Glomerular endothelial cell (primary cell): ENCODE measurements around the gene ZNF519. TPM values are rescaled to one million over a fixed set of nuclear protein-coding genes. Genes with fewer than 3 reads are reported as not detected.
"Not testable (repeated sequence)": the region's sequence is repeated elsewhere in the genome, so short reads cannot be mapped to it uniquely, and the experiment has no call there.

Experiments used
- DNase-seq: peaks from one replicate; pipeline ENCODE4 v3.0.0-alpha.2; 2011; ENCODE audit warnings: low read depth, low spot score; ENCODE audit errors: extremely low read depth
- total RNA-seq: library from RNA; depleted of rRNA; stranded (reverse); fragments of >200 nt; gene quantifications from 2 replicates; pipeline ENCODE4 v1.2.3, GENCODE V29; 2015

The ZNF519 gene
- 2.3 and 5.1 TPM in 2 replicates for total RNA-seq

GRCh38 chr18:14132271-14132700 lies at the start of gene ZNF519:
Gene ZNF519, minus strand, starts transcription at chr18:14132435. Its CDS starts 158 bp downstream, at chr18:14132277.
- DNase-seq: peak; percentile 87

GRCh38 chr18:14179306-14179705 lies 47.1 kb upstream of the ZNF519 start:
- DNase-seq: no peak

GRCh38 chr18:14178321-14179196 lies 46.3 kb upstream of the ZNF519 start:
- not testable (repeated sequence) for DNase-seq

GRCh38 chr18:14177540-14178320 lies 45.5 kb upstream of the ZNF519 start:
- not testable (repeated sequence) for DNase-seq

DNA sequence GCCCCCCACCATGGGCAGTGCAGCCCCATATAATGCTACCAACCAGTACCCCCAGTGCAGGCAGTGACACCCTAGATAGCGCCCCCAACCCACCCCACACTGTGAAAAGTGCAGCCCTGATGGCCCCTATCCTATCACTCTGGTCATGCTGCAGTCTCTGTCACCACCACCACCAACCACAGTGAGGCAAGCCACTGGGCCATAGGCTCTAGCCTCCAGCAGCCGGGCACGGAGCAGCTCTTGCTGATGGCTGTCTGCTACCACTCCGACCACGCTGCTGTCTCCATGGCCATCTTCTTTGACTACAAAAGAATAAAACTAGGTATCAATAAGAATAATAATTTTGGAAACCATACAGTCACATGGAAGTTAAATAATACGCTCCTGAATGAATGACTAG lies 43.2 kb upstream of the ZNF519 start:
- not testable (repeated sequence) for DNase-seq

- no peak for DNase-seq
Measured at GRCh38 chr18:14174706-14175085, 42.5 kb upstream of the ZNF519 start.

DNA sequence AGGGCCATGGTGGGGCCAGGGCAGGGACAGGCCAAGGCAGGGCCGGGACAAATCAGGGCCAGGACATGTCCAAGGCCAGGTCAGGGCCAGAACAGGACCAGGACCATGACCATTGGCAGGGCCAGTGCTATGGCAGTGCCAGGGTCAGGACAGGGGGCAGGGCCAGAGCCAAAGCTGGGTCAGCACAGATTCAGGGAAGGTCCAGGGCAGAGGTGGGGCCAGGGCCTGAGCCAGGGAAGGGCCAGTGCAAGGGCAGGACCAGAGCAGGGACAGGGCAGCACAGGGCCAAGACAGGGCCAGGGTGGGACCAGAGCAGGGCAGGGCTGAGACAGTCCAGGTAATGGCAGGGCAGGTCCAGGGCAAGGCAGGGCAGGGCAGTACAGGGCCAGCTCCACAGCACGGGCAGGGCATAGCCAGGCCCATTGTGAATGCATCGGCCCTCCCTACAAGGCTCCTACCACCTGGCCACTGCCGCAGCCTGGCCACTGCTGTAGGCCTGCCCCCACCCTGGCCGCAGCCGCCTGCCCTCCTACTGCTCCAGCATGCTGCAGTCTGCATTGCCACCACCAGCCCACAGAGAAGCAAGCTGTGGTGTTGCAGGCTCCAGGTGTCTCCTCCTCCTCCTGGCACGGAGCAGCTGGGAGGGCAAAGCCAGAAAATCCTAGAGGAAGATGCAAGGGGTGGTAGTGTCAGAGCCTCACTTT lies 41.9 kb upstream of the ZNF519 start:
- not testable (repeated sequence) for DNase-seq

GRCh38 chr18:14173116-14173951 lies 41.1 kb upstream of the ZNF519 start:
- not testable (repeated sequence) for DNase-seq

GRCh38 chr18:14172142-14173115 lies 40.2 kb upstream of the ZNF519 start:
- not testable (repeated sequence) for DNase-seq

DNA sequence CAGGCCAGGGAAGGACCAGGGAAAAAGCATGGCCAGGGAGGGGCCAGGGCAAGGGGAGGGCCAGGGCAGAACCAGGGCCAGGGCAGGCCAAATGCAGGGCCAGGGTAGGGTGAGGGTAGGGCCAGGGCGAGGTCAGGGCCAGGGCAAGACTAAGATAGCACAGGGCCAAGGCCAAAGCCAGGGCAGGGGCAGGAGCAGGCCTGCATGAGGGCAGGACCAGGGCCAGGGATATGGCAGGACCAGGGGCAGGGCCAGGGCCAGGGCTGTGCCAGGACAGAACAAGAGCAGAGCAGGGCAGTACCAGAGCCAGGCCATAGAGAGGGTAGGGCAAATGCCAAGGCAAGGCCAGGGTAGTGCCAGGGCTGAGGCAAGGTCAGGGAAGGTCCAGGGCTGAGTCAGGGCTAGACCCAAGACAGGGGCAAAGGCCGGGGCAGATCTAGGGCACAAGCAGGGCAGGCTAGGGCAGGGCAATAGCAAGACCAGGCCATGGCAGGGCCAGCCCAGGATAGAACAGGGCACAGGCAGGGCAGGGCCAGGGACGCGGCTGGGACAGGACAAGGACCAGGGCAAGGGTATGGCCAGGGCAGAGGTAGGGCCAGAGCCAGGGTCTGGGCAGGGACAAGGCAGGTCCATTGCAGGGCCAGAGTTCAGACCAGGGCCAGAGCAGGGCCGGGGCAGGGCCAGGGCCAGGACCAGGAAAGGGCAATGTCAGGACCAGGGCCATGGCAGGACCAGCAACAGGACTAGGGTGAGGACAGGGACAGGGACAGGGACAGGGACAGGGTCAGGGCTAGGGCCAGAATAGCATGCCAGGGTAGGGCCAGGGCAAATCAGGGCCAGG lies 39.3 kb upstream of the ZNF519 start:
- DNase-seq: not testable (repeated sequence)

- DNase-seq: not testable (repeated sequence)
Measured at GRCh38 chr18:14170367-14171036, 38.3 kb upstream of the ZNF519 start.

DNA sequence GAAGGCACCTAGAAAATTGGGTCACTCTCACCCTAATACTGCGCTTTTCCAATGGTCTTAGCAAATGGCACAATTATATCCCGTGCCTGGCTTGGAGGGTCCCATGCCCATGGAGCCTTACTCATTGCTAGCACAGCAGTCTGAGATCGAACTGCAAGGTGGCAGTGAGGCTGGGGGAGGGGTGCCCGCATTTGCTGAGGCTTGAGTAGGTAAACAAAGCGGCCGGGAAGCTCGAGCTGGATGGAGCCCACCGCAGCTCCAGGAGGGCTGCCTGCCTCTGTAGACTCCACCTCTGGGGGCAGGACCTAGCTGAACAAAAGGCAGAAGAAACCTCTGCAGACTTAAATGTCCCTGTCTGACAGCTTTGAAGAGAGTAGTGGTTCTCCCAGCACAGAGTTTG lies 30.7 kb upstream of the ZNF519 start:
- DNase-seq: not testable (repeated sequence)

GRCh38 chr18:14151564-14152113 lies 19.4 kb upstream of the ZNF519 start:
- not testable (repeated sequence) for DNase-seq

GRCh38 chr18:14150766-14151165 lies 18.5 kb upstream of the ZNF519 start:
- not testable (repeated sequence) for DNase-seq

DNA sequence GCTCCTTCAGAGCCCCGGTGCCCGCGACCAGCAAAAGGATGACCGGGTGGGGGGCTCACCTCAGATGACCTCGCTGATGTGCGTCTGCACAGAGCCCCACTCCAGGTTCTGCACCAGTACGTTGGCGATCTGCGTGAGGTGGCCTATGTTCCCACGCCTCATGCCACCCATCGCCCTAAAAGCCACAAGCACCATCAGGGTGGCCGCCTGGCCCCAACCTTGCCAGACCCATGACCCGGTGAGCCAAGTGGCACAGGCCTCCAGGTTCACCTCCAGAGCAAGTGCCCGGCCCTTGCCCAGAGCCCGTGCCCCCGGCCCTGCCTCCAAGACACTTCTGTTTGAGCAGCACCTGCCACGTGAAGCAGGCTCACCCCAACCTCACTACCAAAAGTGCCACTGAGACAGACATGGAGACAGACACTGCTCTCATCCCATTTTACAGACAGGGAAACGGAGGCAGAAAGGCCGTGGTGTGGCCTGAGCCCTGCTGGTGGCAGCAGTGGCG lies 17.7 kb upstream of the ZNF519 start:
- not testable (repeated sequence) for DNase-seq

- DNase-seq: not testable (repeated sequence)
Measured at GRCh38 chr18:14149121-14149850, 17.1 kb upstream of the ZNF519 start.
